ENCODE data around the gene ESYT2.

ESYT2 gene

GRCh38 chr7:158824028-158824427 lies 5.3 kb downstream of the ESYT2 start:
- H3K36me3 ChIP-seq (ENCODE audit: control insufficient read depth in 2 of 2, insufficient read depth in 1 of 2, low read length in 2 of 2), result no peaks in the 10 kb centered on the region
- TF ChIP-seq ZNF391 (tag by site-specific recombination; IDR thresholded peaks at IDR 0.05; ENCODE audit: borderline replicate concordance, low read depth), result no peak
- TF ChIP-seq ZNF148 (tag by site-specific recombination; IDR thresholded peaks at IDR 0.05; ENCODE audit: borderline replicate concordance), result no peak
- no peak for TF ChIP-seq SETDB1 (IDR thresholded peaks at IDR 0.05; ENCODE audit: insufficient read length, low read length)
- no peak for TF ChIP-seq MZF1 (tag by site-specific recombination; IDR thresholded peaks at IDR 0.05; ENCODE audit: borderline replicate concordance)
- TF ChIP-seq ZNF114 (tag by site-specific recombination; IDR thresholded peaks at IDR 0.05), result no peak
- TF ChIP-seq ZBTB21 (tag by site-specific recombination; IDR thresholded peaks at IDR 0.05), result no peak
- no peak for TF ChIP-seq ZNF548 (tag by site-specific recombination; IDR thresholded peaks at IDR 0.05)
- TF ChIP-seq, protein P1, sequence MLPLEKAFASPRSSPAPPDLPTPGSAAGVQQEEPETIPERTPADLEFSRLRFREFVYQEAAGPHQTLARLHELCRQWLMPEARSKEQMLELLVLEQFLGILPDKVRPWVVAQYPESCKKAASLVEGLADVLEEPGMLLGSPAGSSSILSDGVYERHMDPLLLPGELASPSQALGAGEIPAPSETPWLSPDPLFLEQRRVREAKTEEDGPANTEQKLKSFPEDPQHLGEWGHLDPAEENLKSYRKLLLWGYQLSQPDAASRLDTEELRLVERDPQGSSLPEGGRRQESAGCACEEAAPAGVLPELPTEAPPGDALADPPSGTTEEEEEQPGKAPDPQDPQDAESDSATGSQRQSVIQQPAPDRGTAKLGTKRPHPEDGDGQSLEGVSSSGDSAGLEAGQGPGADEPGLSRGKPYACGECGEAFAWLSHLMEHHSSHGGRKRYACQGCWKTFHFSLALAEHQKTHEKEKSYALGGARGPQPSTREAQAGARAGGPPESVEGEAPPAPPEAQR (tag by site-specific recombination; IDR thresholded peaks at IDR 0.05), result no peak
- no peak for TF ChIP-seq ZNF266 (tag by site-specific recombination; IDR thresholded peaks at IDR 0.05; ENCODE audit: low read depth)
- no peak for TF ChIP-seq OVOL3 (tag by site-specific recombination; IDR thresholded peaks at IDR 0.05)
- TF ChIP-seq, protein P2, sequence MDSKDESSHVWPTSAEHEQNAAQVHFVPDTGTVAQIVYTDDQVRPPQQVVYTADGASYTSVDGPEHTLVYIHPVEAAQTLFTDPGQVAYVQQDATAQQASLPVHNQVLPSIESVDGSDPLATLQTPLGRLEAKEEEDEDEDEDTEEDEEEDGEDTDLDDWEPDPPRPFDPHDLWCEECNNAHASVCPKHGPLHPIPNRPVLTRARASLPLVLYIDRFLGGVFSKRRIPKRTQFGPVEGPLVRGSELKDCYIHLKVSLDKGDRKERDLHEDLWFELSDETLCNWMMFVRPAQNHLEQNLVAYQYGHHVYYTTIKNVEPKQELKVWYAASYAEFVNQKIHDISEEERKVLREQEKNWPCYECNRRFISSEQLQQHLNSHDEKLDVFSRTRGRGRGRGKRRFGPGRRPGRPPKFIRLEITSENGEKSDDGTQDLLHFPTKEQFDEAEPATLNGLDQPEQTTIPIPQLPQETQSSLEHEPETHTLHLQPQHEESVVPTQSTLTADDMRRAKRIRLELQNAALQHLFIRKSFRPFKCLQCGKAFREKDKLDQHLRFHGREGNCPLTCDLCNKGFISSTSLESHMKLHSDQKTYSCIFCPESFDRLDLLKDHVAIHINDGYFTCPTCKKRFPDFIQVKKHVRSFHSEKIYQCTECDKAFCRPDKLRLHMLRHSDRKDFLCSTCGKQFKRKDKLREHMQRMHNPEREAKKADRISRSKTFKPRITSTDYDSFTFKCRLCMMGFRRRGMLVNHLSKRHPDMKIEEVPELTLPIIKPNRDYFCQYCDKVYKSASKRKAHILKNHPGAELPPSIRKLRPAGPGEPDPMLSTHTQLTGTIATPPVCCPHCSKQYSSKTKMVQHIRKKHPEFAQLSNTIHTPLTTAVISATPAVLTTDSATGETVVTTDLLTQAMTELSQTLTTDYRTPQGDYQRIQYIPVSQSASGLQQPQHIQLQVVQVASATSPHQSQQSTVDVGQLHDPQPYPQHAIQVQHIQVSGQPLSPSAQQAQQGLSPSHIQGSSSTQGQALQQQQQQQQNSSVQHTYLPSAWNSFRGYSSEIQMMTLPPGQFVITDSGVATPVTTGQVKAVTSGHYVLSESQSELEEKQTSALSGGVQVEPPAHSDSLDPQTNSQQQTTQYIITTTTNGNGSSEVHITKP (tag by site-specific recombination; IDR thresholded peaks at IDR 0.05), result no peak
- TF ChIP-seq ZNF354C (tag by site-specific recombination; IDR thresholded peaks at IDR 0.05; ENCODE audit: borderline replicate concordance, low read depth), result no peak
- no peak for TF ChIP-seq ZNF510 (tag by site-specific recombination; IDR thresholded peaks at IDR 0.05; ENCODE audit: insufficient replicate concordance)
- no peak for TF ChIP-seq ZNF549 (tag by site-specific recombination; IDR thresholded peaks at IDR 0.05)
- TF ChIP-seq ZNF121 (tag by site-specific recombination; IDR thresholded peaks at IDR 0.05), result no peak
- no peak for TF ChIP-seq ZNF155 (tag by site-specific recombination; IDR thresholded peaks at IDR 0.05)
- no peak for TF ChIP-seq REPIN1 (tag by site-specific recombination; IDR thresholded peaks at IDR 0.05; ENCODE audit: low read depth)
- TF ChIP-seq, protein P3, sequence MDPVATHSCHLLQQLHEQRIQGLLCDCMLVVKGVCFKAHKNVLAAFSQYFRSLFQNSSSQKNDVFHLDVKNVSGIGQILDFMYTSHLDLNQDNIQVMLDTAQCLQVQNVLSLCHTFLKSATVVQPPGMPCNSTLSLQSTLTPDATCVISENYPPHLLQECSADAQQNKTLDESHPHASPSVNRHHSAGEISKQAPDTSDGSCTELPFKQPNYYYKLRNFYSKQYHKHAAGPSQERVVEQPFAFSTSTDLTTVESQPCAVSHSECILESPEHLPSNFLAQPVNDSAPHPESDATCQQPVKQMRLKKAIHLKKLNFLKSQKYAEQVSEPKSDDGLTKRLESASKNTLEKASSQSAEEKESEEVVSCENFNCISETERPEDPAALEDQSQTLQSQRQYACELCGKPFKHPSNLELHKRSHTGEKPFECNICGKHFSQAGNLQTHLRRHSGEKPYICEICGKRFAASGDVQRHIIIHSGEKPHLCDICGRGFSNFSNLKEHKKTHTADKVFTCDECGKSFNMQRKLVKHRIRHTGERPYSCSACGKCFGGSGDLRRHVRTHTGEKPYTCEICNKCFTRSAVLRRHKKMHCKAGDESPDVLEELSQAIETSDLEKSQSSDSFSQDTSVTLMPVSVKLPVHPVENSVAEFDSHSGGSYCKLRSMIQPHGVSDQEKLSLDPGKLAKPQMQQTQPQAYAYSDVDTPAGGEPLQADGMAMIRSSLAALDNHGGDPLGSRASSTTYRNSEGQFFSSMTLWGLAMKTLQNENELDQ (tag by site-specific recombination; IDR thresholded peaks at IDR 0.05; ENCODE audit: low read depth), result no peak
- peaks cover 1% of the 10 kb centered on the region; the same call in 1 of the 2 replicates for H3K4me1 ChIP-seq (ENCODE audit: control insufficient read depth, insufficient read depth, low read length)
- H3K4me3 ChIP-seq (ENCODE audit: low read depth, low read length), result no peak overlapping the region
- ChIA-PET POLR2A (no interaction called here), CTCF (interaction anchor here (0.6 to 1.4 kb wide), 2 partner anchors 8 to 109 kb away, joined by 3 read pairs; no protein-coding TSS in a partner anchor)
- no peaks in the 10 kb centered on the region for H3K9me3 ChIP-seq (ENCODE audit: control insufficient read depth, insufficient read depth, low read depth, low read length)
- H3K27ac ChIP-seq (ENCODE audit: extremely low read depth, low read depth, low read length), result no peak overlapping the region
